Choroid plexus epithelial cell (primary cell): ENCODE data around the gene SNUPN.

ENCODE experiments used
- DNase-seq: peaks from one replicate; pipeline ENCODE4 v3.0.0-alpha.2; 2010; ENCODE audit warnings: low read depth
- H3K4me3 ChIP-seq: 2 replicates; pipeline ENCODE4 v1.5.1; 2011; ENCODE audit warnings: low read depth, mild to moderate bottlenecking, control low read depth, low read length, moderate library complexity
- CTCF ChIP-seq: conservative IDR thresholded peaks from 2 replicates; pipeline ENCODE4 v1.5.1; 2011; ENCODE audit warnings: low read depth, mild to moderate bottlenecking, control low read depth, inconsistent platforms, low read length, moderate library complexity

Gene SNUPN

DNA sequence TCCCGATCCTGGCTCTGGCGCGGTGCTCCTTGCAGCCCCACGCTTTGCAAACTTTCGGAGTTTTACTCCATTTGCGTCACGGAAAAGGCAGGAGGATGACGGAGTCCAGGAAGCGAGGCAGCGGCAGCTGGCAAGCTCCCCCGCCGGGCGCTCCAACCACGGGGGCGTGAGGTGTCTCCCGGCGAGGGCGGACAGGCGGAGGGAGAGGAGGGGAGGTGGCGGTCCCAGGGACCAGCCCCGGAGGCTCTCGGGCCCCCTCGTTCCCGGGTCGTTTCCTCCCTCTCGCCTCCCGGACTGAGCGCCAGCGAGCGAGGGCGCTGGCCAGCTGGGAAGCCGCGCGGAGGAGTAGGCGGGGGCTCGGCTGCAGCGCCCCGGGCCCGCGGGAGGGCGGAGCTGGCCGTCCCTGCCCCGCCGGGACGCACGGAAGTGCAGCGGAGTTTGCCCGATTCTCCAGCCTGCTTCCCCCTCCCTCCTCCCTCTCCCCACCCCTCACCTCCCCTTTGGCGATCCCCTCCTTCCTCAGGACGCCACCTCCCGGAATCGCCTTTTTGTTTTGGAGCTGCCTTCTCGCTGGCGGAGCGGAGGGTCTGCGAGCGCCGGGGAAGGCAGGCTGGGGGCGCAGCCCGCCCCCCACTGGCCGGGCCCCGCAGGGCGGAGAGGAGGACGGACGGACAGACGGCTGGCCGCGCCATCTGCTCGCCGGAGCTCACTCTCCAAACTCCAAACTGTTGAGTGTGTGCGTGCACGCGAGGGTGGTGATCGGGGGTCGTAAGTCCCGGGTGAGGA is 22.0 kb upstream of the SNUPN start, which contains the start of gene SNX33:
TSS of gene SNX33 (plus strand) at position 543 of the 786 bp plus-strand sequence. CDS start 1,191 bp downstream, outside the sequence.
- H3K4me3 ChIP-seq: peak within 1 kb of the TSS; percentile 89
- peak; percentile 89 for DNase-seq
- TF ChIP-seq CTCF: peak; percentile 52

GRCh38 chr15:75646944-75647364 is 21.4 kb upstream of the SNUPN start:
- peak; percentile 36 for DNase-seq
- H3K4me3 ChIP-seq: peak overlapping the region; percentile 89
- TF ChIP-seq CTCF: no peak

DNA sequence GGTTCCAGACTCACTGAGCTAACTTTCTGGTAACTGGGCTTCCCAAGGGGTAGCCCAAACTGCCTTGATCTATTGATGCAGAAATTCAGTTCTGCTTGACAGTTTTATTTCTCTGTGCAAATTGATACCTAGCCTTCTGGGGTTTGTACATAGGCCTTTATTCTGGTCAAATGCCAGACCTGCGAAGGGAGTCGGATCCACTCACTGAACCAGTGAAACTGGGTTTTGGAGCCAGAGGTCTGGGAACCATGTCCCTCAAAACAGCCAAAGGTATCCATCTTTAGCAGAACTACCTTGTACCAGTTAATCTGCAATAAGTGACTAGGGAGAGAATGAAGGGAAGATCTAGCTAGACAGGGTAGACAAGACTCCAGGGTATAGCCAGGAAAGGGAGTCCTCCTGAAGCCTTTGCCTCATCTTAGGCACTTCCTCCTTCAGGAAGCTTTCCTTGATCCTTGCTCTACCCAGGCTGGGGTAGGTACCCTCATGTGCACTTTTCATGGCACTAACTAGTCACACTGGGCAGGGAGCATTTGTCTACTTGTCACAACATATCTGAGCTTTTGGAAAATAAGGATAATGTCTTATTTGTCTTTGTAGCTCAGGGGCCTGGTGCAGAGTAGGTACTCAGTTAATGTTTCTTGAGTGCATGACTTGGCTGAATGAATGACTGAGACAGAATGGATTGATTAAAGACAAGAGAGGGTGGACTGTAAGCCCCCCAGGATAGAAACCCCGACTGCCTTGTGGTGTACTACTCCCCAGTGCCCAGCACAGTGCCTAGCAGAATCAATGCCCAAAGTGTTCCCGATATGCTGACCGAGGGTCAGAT is 20.8 kb upstream of the SNUPN start:
- H3K4me3 ChIP-seq: peak overlapping the region; percentile 89
- no peak for TF ChIP-seq CTCF
- DNase-seq: no peak

DNA sequence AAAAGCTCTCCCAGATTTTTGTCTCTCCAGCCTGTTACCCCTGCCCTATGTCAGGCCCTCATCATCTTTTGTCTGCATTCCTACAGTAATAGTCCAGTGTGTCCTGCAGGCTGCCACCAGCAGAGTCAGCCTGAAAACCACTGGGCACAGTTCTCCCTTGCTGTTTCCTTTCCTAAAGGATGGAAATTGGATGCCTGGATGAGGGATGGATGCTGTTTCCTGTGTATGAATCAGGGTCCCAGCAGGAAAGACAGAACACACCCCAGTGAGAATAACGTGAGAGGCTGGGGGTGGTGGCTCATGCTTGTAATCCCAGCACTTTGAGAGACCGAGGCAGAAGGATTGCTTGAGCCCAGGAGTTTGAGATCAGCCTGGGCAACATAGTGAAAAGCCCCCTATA is 18.9 kb upstream of the SNUPN start:
- no peak overlapping the region for H3K4me3 ChIP-seq
- DNase-seq: no peak
- TF ChIP-seq CTCF: no peak

DNA sequence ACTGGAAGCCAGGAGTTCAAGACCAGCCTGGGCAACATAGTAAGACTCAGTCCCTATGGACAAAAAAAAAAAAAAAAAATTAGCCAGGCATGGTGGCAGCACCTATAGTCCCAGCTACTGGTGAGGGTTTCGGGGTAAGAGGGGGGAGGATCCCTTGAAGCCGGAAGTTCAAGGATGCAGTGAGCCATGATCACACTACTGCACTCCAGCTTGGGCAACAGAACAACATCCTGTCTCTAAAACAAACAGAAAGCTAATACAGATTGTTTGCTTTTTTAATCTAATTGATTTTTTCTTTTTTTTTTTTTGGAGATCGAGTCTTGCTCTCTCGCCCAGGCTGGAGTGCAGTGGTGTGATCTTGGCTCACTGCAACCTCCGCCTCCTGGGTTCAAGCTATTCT is 16.1 kb upstream of the SNUPN start:
- no peak for DNase-seq
- no peak overlapping the region for H3K4me3 ChIP-seq
- TF ChIP-seq CTCF: no peak

- DNase-seq: no peak
- no peak overlapping the region for H3K4me3 ChIP-seq
- TF ChIP-seq CTCF: no peak
These were observed 15.6 kb upstream of the SNUPN start for GRCh38 chr15:75641179-75641503.
